A172 (cell line): ENCODE data around the gene RAC2. TPM values are rescaled to one million over a fixed set of nuclear protein-coding genes. Genes with fewer than 3 reads are reported as not detected.

Experiments used
- DNase-seq: peaks from one replicate; pipeline ENCODE4 v3.0.0-alpha.2; 2015; ENCODE audit warnings: low spot score
- total RNA-seq: library from RNA; depleted of rRNA; stranded (reverse); fragments of >200 nt; shearing (Covaris generic); gene quantifications from 2 replicates; pipeline ENCODE4 v1.2.3, GENCODE V29; 2014

Gene RAC2
- total RNA-seq, 1 experiment from 2014 or later: 51.7 TPM

DNA sequence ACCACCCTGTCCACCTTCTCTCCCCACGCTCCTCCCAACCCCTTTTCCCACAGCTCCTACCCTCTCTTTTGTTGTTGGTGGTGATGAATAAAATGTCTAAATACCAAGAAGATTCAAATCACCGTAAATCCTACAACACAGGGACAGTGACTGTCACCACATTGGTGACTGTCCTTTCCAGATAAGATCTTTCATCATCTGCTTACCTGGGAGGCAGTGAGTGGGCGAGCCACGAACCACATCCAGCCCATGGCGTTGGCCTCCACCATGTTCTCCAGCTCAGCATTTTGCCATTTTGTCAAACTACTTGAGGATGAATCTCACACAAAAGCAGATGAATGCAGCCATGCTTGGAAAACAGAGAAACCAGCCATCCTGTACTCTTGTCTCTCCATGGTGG lies 31.6 kb upstream of the RAC2 start:
- DNase-seq: no peak

DNA sequence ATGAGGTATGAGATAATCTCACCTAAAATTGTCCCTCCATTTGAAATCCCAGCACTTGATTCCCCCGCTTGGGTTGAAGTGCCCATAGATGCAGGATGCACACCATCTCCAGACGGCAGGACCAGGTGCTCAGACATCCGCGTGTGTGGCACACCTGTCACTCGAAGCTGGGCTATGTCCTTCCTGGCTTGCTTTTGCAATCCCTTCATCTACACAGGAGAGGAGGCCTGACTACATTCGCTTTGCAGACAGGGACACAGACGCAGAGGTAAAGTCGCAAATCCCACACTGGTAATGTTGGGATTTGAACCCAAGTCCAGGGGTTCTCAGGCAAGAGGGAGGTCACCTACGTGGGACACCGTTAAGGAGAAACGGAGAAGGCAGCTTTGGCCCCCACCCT lies 31.1 kb upstream of the RAC2 start:
- no peak for DNase-seq

DNA sequence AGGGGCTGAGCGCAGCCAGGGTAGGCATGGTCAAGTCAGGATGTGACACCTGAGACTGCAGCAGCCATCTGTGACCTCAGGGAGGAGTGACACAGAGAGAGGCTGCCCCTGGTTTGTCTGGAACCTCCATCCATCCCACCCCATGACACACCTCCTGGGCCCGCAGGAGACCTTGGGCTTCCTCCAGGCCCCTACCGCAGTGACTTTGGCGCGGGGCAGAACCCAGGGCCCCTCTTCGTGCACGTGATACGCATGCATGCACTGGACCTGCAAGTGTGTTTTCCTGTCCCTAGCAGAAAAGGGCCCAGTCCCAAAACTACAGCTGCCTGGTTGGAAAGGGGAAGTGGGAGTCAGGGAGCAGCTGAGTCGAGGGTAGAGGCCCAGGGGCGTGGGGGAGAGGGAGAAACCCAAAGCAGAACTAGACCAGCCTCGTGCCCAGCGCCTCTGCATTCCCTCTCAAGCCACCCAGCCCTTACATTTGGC lies 30.4 kb upstream of the RAC2 start:
- no peak for DNase-seq

DNA sequence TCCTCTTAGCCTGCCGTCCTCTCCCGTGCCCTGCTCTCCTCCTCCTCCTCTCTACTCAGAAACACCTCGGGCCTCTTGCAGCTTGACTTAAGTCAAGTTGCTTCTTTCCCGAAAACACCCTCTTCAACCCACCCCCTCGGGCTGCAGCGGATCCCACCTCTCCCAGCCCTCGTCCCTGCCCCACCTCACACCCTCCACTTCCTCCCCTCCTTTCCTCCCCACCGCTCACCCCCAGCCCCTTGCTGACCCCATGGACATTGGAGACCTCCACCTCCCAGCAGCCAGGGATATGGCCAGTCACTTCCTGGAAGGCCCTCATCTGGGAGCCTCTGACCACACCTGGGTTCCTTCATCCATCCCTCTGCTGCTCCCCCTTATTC lies 29.8 kb upstream of the RAC2 start:
- DNase-seq: no peak

DNA sequence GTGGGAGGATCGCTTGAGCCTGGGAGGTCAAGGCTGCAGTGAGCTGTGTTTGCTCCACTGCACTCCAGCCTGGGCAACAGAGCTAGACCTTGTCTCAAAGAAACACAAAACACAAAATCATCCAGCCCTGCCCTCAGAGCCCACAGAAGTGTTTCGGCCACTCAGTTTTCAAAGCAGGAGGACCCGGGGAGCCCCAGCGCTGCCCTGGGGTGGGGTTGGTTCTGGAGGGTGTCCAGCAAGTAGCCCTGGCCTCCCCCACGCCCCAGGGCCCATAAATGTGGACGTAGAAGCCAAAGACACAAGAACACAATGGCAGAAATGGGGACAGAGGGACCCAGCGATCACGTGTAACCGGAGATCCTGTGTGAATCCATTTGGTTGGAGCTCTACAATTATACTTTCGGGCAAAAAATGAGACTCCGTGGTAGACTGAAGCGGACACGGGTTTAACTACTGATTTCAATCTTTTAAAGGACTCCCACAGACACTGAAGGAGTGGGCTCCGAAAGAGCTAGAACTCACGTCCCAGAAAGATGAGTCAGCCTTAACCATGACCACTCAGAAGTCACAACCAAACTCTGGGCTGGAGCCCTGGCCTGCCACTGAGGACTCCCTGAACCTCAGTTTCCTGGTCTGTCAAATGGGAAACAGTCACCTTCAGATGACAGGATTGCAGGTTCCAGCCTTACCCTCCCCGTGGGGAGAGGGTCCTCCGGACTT lies 29.2 kb upstream of the RAC2 start:
- DNase-seq: peak; percentile 42

DNA sequence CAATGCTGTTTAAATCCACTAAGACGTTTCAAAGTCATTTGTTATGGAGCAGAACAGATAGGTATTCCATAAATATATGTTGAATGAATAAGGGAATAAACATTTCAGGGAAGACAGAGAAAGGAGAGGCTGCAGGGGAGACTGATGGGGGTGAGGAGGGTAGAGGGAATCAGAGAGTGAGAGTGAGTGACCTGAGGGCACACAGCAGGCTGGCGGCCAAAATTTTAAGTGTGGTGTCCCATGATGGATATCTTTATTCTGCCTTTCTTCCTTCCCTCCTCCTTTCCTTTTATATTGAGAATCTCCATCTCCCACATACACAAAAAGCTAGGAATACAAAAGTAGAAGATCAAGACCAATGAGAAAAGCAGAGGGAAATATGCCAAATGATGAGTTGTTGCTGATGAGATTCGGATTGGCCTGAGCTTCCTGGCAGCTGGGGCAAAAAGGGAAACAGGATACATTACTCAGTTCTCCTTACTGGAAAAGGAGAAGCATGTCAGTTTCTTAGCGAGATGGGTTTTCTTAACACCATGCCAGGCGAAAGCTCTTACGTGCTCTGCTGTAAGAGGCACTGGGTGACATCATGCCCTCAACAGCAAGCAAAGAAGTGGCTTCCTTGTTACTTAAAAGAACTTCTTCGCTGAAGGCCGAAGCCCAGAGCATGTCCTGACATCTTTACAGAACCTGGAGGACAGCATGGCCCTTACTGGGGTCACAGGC lies 27.0 kb upstream of the RAC2 start:
- no peak for DNase-seq

DNA sequence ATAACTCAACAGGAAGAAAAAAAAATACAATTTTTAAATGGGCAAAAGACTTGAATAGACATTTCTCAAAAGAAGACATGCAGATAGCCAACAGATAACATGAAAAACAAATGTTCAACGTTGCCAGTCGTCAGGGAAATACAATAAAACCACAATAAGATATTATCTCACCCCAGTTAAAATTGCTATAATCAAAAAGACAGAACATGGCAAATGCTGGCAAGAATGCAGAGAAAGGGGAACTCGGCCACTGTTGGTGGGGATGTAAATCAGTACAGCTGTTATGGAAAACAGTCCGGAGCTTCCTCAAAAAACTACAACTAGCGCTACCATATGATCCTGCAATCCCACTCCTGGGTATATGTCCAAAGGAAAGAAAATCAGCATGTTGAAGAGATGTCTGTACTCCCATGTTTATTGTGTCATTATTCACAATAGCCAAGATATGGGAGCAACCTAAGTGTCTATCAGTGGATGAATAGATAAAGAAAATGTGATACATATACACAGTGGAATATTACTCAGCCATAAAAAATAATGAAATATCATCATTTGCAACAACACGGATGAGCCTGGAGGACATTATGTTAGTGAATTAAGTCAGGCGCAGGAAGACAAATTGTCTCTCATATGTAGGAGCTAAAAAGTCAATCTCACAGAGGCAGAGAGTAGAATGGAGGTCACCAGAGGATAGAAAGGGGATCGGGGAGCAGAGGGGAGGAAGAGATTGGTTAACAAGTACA lies 26.0 kb upstream of the RAC2 start:
- no peak for DNase-seq

DNA sequence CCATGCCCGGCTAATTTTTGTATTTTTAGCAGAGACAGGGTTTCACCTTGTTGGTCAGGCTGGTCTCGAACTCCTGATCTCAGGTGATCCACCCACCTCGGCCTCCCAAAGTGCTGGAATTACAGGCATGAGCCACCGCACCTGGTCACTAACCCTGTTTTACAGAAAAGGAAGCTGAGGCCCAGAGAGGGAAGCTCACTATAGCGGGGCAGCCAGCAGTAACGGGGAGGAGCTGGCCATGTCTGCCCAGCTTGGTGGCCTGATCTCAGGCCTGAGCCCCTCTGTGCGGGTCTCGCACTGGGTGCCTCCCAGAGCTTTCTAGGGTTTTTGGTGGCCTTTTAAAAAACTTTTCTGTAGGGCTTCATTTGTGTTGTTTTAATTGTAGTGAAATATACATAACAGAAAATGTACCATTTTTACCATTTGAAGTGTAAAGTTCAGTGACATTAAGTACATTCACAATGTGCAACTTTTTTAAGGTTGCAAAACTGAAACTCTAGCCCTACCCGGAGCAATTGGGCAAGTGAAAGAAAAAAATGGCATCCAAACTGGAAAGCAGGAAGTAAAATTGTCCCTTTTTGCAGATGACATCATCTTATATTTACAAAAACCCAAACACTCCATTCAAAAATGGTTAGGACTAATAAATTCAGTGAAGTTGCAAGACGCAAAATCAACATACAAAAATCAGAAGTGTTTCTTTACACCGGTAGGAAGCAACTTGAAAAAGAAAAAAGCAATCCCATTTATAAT lies 23.8 kb upstream of the RAC2 start:
- no peak for DNase-seq

DNA sequence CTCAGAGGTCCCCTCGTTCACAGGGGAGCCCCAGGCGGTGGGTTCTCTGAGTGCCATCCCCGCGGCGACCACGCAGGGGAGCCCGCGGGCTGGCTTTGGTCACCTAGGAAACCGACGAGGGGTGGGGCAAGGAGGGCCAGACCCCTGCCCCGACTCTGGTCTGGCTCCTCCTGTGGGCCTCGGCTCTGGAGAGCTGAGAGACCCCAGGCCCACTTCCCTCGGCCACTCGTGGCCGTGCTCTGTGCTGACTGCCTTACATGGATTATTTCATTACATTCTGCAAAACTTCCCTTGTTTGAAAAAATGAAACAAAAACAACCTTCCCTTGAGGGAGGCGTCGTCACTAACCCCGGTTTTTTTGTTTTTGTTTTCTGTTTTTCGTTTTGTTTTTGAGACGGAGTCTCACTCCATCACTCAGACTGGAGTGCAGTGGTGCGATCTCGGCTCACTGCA lies 23.1 kb upstream of the RAC2 start:
- DNase-seq: no peak

DNA sequence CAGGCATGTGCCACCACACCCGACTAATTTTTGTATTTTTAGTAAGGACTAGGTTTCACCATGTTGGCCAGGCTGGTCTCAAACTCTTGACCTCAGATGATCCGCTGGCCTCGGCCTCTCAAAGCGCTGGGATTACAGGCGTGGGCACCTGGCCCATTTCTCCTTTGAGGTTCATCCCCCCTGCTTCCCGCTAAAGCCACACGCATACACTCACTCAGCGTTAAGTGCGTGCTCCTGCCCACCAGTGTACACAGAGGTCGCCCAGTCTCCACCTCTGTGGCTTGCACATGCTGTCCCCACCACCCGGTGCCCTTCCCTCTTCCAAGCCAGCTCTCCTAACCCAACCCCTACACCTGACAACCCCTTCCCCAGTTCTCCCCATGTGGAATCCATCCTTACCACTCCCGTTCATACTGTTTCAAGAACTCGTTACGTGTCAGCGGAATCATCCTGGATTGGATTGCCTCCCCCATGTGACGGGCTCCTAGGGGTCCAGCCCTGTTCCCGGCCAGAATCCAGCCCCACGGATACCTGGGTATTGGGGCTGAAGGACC lies 22.6 kb upstream of the RAC2 start:
- DNase-seq: no peak

DNA sequence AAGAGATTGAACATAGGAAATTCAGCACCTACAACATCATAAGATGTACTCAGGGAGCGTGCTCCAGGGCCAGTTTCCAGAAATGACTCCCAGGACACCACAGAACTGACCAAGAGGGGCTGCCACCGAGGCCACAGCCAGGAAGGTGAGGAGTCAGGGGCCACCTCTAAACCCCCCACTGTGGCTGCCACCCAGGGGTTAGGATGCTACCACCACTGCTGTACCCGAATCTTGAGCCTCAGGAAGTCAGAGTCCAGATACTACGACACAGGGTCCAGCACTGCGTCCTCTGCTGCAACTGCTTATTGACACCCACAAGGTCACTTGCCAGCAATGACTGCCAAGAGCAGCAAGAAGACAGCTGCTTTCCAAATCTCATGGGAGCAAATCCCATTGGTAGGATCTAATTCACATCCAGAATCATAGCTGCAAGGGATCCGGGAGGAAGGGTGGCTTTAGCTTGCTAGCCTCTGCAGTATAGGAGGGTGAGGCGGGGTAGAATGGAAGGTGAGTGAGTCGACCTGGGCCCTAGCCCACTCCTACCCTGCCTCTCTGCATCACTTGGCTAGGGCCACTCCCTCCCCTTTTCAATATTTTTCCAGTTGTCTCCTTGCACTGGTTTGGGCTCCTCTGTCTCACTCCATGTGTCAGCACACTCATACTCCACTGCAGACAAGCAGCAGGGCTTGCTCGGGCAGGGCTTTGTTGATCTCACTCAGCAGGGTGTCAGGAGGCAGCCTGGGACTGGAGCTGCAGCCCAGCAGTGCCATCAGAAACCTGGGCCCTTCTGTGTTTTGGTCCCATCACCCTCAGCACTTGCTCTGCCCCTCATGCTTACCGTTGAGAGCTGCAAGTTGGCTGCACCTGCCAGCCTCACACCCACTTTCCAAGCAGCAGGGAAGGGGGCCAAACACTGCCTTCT lies 20.2 kb upstream of the RAC2 start:
- no peak for DNase-seq

DNA sequence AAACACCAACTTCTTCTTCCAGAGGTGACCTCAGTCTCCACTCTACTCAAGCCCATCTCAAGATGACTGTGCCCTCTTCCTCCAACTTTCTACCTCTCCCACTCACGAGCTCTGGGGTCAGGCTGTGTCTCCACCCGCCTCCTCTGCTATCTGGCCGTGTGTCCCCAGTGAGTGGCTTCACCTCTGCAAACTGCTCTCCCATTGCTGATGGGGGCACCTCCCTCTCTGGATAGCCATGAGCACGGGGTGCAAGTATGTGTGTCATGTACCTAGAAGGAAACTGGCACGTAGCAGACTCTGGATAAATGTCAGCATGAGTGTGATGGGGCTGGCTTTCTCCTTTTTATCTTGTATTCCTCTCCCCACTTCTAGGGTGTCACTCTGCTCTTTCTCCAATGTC lies 18.3 kb upstream of the RAC2 start:
- DNase-seq: no peak

DNA sequence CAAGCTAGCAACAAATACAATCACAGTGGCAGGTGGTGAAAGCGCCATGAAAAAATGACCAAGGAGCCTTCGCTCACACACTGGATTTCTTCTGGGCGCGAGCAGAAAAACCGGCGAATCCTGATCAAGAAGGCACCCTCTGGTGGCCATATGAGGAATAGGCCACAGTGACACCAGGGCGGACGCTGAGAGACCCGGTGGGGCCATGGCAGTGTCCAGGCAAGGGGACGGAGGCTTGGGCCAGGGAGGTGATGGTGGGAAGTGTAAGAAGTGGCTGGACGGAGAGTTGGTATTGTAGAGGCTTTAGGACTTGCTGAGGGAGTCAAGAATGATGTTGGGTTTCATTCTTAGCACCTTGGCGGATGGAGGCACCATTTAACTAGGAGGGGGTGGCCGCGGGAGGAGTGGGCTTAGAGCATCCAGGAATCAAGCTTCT lies 16.9 kb upstream of the RAC2 start:
- DNase-seq: no peak

DNA sequence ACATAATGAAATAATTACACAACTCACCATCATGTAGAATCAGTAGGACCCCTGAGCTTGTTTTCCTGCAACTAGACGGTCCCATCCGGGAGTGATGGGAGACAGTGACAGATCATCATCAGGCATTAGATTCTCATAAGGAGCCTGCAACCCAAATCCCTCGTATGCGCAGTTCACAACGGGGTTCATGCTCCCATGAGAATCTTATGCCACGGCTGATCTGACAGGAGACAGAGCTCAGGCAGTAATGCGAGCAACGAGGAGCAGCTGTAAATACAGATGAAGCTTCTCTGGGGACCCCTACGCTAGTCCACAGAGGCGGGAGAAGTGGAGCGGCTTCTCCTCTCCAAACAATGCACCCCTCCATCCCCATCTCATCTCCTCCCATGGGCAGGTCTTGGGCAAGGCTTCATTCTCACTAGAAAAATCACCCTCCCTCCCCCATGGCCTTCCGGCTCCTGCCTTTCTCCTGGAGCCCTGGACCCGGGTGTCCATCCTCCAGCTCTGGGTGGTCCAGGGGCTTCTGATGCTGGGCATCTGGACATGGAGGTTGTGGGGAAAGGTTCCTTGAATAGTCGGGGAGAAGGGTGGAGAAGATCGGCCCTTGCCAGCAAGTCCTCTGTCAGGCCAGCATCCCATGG lies 16.2 kb upstream of the RAC2 start:
- DNase-seq: no peak

DNA sequence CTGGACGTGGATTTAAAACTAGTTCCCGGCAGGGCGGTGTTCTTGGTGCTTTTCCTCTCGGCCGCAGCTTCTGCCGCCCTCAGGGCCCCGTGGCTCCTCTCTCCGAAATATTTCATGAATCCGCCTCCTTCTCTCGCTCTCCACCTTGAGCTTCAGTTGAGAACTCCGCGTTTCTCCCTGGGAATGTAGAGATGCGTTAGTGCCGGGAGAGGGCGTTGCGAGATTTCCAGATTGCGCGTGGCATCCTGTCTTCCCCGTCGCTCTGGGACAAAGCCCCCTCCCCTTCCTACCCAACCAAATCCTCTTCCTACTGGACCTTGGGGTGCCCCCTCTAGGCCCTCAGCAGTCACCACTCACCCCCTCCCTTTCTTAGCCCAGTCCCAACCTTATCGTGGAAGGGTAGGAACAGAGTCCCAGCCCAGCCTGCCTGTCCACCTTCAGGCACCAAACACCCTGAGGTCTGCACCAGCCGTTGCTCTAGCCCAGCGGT lies 15.5 kb upstream of the RAC2 start:
- no peak for DNase-seq

DNA sequence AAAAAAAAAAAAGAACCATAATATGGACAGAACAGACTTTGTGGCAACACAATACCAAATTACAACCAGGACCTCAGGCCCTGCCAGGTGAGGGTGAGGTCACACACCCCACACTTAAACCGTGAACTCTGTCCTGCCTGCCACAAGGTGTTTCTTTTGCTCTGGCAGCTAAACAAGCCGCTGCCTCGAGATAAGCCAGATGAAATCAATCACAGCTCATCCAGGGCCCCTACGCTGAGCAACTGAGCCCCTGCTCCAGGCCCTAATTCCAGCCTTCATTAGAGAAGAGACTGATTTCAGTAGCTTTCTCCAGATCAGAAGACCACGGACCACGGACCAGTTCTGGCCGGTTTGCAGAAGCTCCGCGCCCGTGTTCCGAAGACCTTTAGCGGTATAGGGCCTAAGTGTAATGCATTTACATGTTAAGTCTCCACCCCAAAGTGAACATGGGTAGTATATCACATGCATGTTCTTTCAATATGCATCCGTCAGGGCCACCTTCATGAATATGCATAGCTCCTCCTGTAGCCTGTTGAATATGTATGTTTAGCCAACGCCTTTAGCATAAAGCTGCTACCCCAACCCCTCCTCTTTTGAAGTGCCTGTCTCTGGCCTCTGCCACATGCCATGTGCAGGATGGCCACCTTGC lies 14.8 kb upstream of the RAC2 start:
- DNase-seq: no peak

DNA sequence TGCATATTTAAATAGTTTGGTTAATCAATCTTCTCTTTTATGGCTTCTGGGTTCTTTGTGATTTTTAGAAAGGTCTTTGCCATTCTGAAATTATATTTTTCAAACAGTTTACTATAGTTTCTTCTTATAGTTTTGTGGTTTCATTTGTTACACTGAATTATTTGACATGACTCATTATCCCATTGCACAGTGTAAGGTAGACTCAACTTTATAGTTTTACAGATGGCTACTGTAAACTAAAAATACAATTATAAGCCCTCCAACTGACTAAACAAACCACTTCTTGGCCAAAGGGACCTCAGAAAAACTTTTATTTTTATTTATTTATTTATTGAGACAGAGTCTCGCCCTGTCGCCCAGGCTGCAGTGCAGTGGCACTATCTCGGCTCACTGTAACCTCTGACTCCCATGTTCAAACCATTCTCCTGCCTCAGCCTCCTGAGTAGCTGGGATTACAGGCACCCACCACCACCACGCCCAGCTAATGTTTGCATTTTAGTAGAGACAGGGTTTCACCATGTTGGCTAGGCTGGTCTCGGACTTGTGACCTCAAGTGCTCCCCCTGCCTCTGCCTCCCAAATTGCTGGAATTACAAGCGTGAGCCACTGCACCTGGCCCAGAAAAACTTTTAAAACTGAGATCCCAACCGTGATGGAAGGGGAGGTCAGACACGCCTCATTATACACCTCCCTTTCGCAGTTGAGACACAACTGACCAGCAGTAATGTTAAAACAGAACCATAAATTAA lies 14.1 kb upstream of the RAC2 start:
- no peak for DNase-seq

DNA sequence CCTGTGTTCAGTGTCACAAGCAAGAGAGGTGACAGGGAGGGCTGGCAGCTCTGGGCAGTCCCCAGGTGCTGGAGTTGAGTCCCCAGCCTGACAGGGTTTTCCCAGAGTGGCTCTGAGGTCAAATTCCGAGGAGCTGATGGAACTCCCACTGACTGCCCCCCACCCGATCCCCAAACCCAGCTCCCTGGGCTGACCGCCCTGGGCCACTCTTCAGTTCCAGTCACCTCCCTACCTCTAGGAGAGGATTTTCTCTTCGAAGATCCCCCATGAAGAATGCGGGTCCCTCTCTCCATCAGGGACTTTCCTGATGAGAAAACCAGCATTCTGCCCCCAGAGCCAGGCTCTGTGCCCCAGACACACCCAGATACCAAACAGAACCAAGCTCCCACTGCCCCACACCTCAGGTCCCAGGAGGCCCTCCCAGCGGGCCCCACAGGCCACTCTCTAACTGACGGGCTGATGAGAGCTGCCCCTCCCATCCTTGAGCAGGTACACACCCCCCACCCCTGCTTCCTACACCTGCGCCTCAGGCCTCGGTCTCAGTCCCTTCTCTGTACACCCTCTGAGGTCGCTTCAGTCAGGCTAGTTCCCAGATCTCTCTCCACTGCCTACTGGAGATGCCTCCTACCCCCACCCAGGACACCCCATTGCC lies 12.1 kb upstream of the RAC2 start:
- no peak for DNase-seq
